Glutamatergic neuron (in vitro differentiated cells): ENCODE measurements around the gene HES2. TPM values are rescaled to one million over a fixed set of nuclear protein-coding genes. Genes with fewer than 3 reads are reported as not detected.

Source experiments
- DNase-seq: peaks from one replicate; pipeline ENCODE4 v3.0.0; 2022
- H3K27ac Mint-ChIP-seq: one replicate; pipeline ENCODE4 v1.8.0; 2020; ENCODE audit warnings: mild to moderate bottlenecking, mixed read lengths, inconsistent platforms; ENCODE audit not compliant: unreplicated experiment
- H3K27me3 Mint-ChIP-seq: one replicate; pipeline ENCODE4 v1.8.0; 2020; ENCODE audit warnings: mild to moderate bottlenecking, moderate library complexity, mixed read lengths, inconsistent platforms; ENCODE audit not compliant: unreplicated experiment
- H3K36me3 Mint-ChIP-seq: one replicate; pipeline ENCODE4 v1.8.0; 2020; ENCODE audit warnings: mild to moderate bottlenecking, mixed read lengths, inconsistent platforms; ENCODE audit not compliant: unreplicated experiment
- H3K4me1 Mint-ChIP-seq: one replicate; pipeline ENCODE4 v1.8.0; 2020; ENCODE audit warnings: mild to moderate bottlenecking, low read depth, mixed read lengths, inconsistent platforms; ENCODE audit not compliant: unreplicated experiment
- H3K4me3 Mint-ChIP-seq: one replicate; pipeline ENCODE4 v1.8.0; 2020; ENCODE audit warnings: mild to moderate bottlenecking, mixed read lengths, inconsistent platforms; ENCODE audit not compliant: unreplicated experiment
- H3K9me3 Mint-ChIP-seq: one replicate; pipeline ENCODE4 v1.8.0; 2020; ENCODE audit warnings: mild to moderate bottlenecking, moderate library complexity, mixed read lengths, inconsistent platforms; ENCODE audit not compliant: unreplicated experiment
- CTCF ChIP-seq: fragments of 200-600 bp; sonication (generic); IDR thresholded peaks from one replicate; pipeline ENCODE4 v1.5.0; 2021; ENCODE audit not compliant: partially characterized antibody, unreplicated experiment
- total RNA-seq: library from RNA; stranded (reverse); fragmentation: NEBNext Ultra II Directional; extraction: Animal tissue kit (Norgen Biotek cat#: 25700); gene quantifications from one replicate; pipeline ENCODE4 v1.2.1, GENCODE V29; 2021; ENCODE audit not compliant: unreplicated experiment

The HES2 gene
- total RNA-seq, 1 donor from 2014 or later = 54.6 TPM

GRCh38 chr1:6466751-6467150 is 47.0 kb upstream of the HES2 start:
- Mint-ChIP-seq H3K27me3 (peaks cover 11% of the 10 kb centered on the region), H3K27ac (no peak overlapping the region), H3K4me1 (no peaks in the 10 kb centered on the region), H3K36me3 (no peaks in the 10 kb centered on the region), H3K4me3 (no peak overlapping the region), H3K9me3 (peaks cover 3% of the 10 kb centered on the region)
- no peak for DNase-seq
- no peak for TF ChIP-seq CTCF

DNA sequence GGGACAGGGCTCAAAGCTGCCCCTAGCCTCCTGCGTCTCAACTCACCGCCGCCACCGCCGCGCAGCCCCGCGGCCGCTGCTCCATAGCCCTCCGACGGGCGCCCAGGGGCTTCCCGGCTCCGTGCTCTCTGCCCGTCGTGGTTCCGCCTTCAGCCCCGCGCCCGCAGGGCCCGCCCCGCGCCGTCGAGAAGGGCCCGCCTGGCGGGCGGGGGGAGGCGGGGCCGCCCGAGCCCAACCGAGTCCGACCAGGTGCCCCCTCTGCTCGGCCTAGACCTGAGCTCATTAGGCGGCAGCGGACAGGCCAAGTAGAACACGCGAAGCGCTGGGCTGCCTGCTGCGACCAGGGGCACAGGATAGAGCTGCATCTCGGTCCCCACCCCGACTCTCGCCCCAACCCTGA is 46.3 kb upstream of the HES2 start, which contains the start of gene TNFRSF25:
TSS of gene TNFRSF25 (minus strand) at position 151 of the 400 bp plus-strand sequence. CDS start at position 85, 66 bp downstream.
- H3K27me3 Mint-ChIP-seq = peaks cover 11% of the 10 kb centered on the region
- no peaks in the 10 kb centered on the region for H3K36me3 Mint-ChIP-seq
- no peak within 1 kb of the TSS for H3K4me3 Mint-ChIP-seq
- no peak for TF ChIP-seq CTCF
- DNase-seq = no peak
- H3K9me3 Mint-ChIP-seq = peaks cover 3% of the 10 kb centered on the region
- H3K4me1 Mint-ChIP-seq = no peaks in the 10 kb centered on the region
- no peak within 1 kb of the TSS for H3K27ac Mint-ChIP-seq

- H3K4me1 Mint-ChIP-seq = no peaks in the 10 kb centered on the region
- H3K4me3 Mint-ChIP-seq = no peak overlapping the region
- peaks cover 3% of the 10 kb centered on the region for H3K9me3 Mint-ChIP-seq
- H3K36me3 Mint-ChIP-seq = no peaks in the 10 kb centered on the region
- H3K27ac Mint-ChIP-seq = no peak overlapping the region
- DNase-seq = no peak
- no peak for TF ChIP-seq CTCF
- H3K27me3 Mint-ChIP-seq = peaks cover 15% of the 10 kb centered on the region
Observed at GRCh38 chr1:6465461-6466005, 45.8 kb upstream of the HES2 start.

GRCh38 chr1:6464915-6465314 is 45.2 kb upstream of the HES2 start:
- no peak for TF ChIP-seq CTCF
- Mint-ChIP-seq H3K36me3 (no peaks in the 10 kb centered on the region), H3K27ac (no peak overlapping the region), H3K27me3 (peaks cover 15% of the 10 kb centered on the region), H3K9me3 (peaks cover 3% of the 10 kb centered on the region), H3K4me3 (no peak overlapping the region), H3K4me1 (no peaks in the 10 kb centered on the region)
- DNase-seq = no peak

DNA sequence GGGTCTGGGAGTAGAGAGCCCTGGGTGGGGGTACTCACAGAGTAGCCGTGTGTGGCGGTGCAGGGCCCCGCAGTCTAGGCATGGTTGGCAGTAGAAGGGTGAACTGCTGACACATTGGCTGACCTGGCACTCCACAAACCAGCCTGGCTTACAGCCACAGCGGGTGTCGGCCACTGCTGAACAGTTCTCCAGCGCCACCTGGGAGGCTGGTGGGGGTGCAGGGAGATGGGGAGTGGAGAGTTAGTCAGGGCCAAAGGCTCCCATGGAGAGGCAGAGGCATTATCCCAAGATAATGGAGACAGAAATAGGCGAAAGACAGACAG is 44.8 kb upstream of the HES2 start:
- H3K27ac Mint-ChIP-seq = no peak overlapping the region
- TF ChIP-seq CTCF = no peak
- H3K4me1 Mint-ChIP-seq = peaks cover 2% of the 10 kb centered on the region
- peaks cover 4% of the 10 kb centered on the region for H3K9me3 Mint-ChIP-seq
- peaks cover 10% of the 10 kb centered on the region for H3K27me3 Mint-ChIP-seq
- H3K36me3 Mint-ChIP-seq = no peaks in the 10 kb centered on the region
- H3K4me3 Mint-ChIP-seq = no peak overlapping the region
- no peak for DNase-seq
